Activated T-helper 1 cell treated with Interleukin-2 at 50 U/mL for 16 hours (primary cell): ENCODE measurements around the gene PPARGC1A.

Source experiments
- DNase-seq: peaks from one replicate; pipeline ENCODE4 v3.0.0-alpha.2; 2020; ENCODE audit warnings: low read depth

PPARGC1A gene

GRCh38 chr4:23878912-23879732, 10.7 kb downstream of the PPARGC1A start:
- no peak for DNase-seq

DNA sequence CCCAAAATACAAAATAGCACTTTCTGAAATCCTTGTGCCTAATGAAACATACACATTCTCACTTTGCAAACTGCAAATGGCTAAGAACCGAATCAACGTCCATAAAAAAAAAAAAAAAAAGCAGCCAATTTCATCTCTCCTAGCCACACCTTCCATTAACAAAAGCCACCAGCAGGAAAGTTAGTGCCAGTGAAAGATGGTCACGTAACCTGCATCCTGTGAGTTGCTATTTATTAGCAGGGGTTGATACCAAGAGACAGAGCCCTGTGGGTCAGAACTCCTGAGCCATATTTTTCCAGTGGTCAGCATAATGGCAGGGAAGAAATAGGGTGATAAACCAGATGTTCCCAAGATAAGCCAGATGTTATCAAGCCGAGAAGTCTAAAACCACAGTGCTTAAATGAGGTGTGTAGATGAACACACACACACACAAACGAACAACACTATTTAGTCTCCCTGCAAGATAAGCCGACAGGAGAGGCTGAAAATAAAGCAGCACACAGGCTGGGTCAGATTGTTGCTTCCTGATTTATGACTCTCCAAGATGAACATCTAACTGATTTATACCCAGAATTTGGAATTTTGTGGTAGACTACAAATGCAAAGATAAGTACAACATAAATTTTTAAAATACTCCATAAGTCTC, 11.5 kb downstream of the PPARGC1A start:
- DNase-seq = no peak

DNA sequence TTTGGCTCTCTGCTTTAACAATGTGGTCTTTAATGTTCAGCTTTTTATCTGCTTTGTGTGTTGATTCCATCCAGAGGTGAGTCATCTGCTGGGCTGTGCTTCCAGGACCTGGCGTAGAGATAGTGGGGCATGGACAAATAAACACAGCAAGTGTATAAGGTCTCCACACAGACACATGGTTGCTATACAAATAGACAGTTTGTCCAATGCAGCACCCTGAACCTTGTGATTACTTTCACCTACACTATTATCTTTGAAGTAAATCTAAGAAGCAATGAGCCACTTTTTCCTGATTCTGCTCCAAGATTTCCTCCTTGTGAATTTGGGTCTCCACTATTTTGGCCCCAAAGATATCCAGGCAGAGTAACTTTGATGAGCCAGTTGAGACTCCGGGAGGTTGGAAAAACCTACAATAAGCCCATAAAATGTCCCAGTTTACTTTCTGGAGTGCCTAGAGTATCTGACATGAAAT, 12.1 kb downstream of the PPARGC1A start:
- DNase-seq = no peak

DNA sequence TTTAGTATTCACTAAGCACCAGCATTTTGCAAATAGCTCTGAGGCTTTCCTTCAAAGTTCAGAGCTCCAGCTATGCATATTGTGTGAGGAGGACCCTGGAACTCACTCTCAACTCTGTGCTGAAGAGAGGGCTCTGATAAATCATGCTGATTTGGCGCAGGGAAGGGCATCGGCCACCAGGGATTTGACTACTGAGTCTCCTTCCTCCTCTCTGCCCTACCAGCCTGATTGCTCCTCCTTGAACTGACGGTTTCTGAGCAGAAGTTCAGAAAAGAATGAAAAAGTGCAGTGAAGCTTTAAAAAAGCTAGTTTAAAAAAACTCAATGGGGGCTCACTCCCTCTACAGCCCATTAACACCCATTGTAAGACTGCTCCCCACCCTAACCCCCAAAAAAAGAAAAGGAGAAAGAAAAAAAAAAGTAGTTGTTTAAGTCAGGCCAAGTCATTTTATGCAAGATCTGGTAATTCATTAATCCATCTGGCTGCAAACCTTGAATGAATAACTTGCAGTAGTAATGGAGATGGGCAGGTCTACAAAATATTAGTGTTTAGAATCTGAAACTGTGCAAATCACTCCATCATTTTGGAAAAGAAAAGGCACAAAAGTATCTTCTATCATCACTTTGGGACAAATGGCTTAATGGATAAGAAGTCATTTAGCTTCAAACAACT, 13.3 kb downstream of the PPARGC1A start:
- no peak for DNase-seq

GRCh38 chr4:23875317-23875716, 14.5 kb downstream of the PPARGC1A start:
- no peak for DNase-seq

DNA sequence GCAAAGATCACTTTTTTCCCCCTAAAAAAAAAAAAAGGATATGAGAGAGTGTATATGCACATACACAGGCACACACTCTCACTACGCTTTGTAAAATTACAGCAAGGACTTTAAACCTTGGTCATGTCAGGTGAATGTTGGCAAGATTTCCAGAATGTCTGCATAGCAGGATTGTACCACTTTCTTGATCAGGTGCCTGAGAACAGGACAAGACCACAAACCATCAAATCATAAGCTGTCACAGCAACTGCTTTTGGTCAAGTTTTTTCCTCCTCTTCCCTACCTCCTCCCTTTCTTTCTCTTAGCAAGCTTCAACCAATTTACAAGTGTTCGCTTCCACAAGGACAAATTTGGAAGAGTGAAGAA, 15.3 kb downstream of the PPARGC1A start:
- no peak for DNase-seq

DNA sequence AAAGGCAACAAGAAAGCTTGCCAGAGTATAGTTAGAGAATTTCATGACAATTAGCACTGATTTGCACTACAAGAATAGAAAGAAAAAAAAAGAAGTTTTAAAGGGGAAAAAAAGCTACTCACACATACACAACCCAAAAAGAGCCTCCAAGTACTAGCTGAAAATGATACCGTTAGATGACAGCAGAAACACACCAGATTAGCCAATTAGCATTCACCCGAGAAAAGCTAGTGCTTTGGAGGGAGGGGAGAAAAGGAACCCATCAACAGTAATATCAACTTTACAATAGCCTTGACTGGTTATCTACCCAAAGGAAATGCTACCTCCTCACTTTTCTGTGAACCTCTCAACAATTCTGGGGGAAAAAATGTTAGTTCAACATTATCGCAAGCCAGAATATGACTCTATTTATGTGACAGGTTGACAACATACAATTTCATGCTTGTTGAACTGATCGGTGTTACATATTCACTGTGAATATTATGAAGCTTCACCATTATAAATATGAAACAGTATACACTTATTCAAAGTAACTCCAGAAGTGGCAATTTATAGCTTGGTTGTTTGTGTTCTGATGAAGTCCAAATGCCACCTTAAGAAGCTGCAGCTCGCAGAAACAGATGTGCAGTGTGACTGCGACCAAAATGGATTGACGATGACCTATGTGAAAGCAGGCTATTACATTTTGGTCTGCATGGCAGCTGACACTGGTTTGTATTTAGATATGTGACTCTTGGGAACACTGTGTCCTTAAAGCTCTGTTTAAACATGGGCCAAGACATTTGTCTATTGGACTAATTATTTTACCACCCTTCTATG, 15.9 kb downstream of the PPARGC1A start:
- DNase-seq = no peak

DNA sequence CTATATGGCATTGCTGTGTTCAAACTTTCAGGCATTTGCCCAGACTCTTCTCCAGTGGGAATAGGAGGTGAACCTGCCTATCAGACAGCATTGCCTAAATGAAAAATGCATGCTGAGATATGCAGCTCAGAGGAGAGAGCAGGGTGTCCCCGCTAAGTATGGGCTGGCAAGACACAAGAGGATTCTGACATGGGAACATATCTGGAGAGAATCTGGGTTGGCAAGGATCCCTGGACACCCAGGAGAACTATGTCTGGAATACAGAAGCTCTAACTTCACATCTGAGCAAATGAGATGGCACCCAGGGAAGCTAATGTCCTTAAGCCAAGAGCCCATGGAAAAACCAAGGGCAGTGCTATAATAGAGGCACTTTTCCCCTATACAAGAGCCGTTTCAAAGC, 18.4 kb downstream of the PPARGC1A start:
- no peak for DNase-seq

DNA sequence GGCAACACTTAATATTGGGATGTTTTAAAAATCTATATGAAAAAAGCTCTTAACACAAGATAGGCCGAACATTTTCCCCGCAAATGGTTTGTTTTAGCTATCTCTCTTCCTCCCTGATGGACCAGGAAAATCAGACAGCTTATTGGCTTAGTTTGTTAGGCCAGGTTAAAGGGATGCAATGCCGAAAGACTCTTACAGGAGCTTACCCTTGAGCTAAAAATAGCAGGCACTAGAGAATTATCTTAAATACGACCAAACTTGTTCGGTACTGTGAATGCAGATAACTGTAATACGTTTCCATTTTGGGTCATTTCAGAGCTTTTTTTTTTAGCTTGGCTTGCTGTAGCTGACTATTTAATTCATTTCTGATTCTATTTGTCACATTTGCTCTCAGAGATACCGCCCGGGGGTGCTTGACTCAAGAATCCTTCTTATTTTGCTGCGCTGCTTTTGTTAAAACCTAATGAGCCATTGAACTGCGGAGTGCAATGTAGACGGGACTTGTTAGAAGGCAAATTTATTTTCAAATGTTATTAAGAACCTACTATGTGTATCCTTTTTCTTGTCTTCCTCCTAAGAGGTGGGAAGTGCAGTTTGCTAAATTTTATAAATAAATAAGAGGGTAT, 23.3 kb downstream of the PPARGC1A start:
- DNase-seq = no peak

DNA sequence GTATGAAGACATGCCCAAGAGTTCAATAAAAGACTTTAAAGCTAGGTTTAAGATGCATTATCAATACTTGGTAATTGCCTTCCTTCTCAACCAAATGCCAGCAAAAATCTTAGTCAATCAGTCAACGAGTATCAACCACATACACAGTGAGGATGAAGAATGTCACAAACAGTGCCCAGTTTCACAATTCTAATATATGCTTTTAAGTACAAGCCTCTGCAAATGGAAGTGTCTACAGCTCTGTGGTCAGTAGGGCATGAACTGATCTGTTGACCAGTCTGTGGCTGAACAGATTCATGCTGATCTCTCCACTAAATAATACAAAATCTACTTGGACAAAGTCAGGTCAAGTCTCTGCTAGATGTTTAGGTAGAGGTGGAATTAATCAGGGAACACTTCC, 27.9 kb downstream of the PPARGC1A start:
- no peak for DNase-seq

DNA sequence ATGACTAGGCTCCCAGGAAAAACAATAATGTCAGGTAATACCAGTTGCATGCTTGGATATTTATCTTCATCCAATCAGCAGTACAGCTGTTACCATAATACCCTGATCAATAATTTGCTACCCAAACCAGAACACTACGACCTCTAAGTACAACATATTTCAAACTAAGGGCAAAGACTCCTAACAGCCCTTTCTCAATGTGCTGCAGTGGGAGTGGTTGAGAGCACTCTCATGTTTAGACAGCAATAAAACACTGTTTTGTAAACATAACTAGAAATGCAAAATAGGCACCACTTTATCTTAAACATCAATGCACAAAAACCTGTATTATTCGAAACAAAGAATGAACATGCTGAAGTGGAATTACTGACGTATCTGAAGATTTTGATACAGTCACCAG, 28.9 kb downstream of the PPARGC1A start:
- DNase-seq = no peak

GRCh38 chr4:23857367-23857959, 32.4 kb downstream of the PPARGC1A start:
- DNase-seq = no peak

- DNase-seq = no peak
Observed at GRCh38 chr4:23856630-23857029, 33.2 kb downstream of the PPARGC1A start.

- DNase-seq = no peak
Observed at GRCh38 chr4:23855912-23856605, 33.8 kb downstream of the PPARGC1A start.

GRCh38 chr4:23853986-23854660, 35.7 kb downstream of the PPARGC1A start:
- DNase-seq = no peak

- no peak for DNase-seq
Observed at GRCh38 chr4:23851464-23851863, 38.4 kb downstream of the PPARGC1A start.

- no peak for DNase-seq
Observed at GRCh38 chr4:23847158-23847557, 42.7 kb downstream of the PPARGC1A start.

- no peak for DNase-seq
Observed at GRCh38 chr4:23844961-23845360, 44.9 kb downstream of the PPARGC1A start.

DNA sequence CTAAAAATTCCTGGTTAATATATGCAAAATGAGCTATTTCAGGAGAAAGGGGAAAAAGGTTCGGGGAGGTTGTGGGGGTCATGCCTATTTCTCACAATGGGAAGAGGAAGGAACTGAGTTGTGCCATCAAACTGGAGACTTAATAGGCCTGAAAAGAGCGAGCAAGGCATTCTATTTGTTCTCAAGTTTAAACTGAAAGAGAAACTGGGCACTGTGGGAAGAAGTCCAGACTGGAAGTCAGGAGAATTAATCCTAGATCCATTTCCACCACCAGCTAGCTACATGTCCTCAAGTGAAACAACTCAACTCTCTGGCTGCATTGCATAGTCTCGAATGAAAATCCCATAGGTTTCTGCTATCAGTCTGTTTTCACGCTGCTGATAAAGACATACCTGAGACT, 50.6 kb downstream of the PPARGC1A start:
- no peak for DNase-seq

GRCh38 chr4:23838607-23839006, 51.2 kb downstream of the PPARGC1A start:
- no peak for DNase-seq
